Breast epithelium (tissue), 4 donors: Measurements from ENCODE around the gene ACER2. TPM values are rescaled to one million over a fixed set of nuclear protein-coding genes. Genes with fewer than 3 reads are reported as not detected.
A peak's percentile ranks its signal among the peaks of the same experiment; 100 is the strongest.

ENCODE experiments used
- DNase-seq, 2 donors: peaks; one replicate each; pipeline ENCODE4 v3.0.0-alpha.2; 2019; ENCODE audit warnings: low spot score in 2 of 2
- H3K27ac ChIP-seq, 2 donors: fragments of 200-600 bp; sonication (generic) in 1 of 2; one replicate each; pipeline ENCODE4 v1.5.1; 2016 to 2019; ENCODE audit warnings: mild to moderate bottlenecking in 1 of 2
- H3K27me3 ChIP-seq, 2 donors: fragments of 200-600 bp; sonication (generic) in 1 of 2; one replicate each; pipeline versions ENCODE4 v1.5.1 to v1.6.0; 2017 to 2019; ENCODE audit warnings: control low read depth in 1 of 2, mild to moderate bottlenecking in 1 of 2
- H3K36me3 ChIP-seq: fragments of 200-600 bp; one replicate; pipeline ENCODE4 v1.5.1; 2019
- H3K4me1 ChIP-seq, 2 donors: fragments of 200-600 bp; sonication (generic); one replicate each; pipeline ENCODE4 v1.5.1; 2016 to 2019; ENCODE audit warnings: control low read depth in 1 of 2
- H3K4me3 ChIP-seq, 3 donors: fragments of 200-600 bp; sonication (generic); 1 replicate in 2 of 3; 2 replicates in 1 of 3; pipeline ENCODE4 v1.5.1; 2016 to 2019; ENCODE audit warnings: mild to moderate bottlenecking in 3 of 3, moderate library complexity in 2 of 3
- H3K9me3 ChIP-seq, 2 donors: fragments of 200-600 bp; sonication (generic) in 1 of 2; one replicate each; pipeline ENCODE4 v1.5.1; 2016 to 2019; ENCODE audit warnings: control low read depth in 1 of 2
- POLR2A ChIP-seq: fragments of 450-650 bp; IDR thresholded peaks from one replicate; pipeline ENCODE4 v1.6.1; 2016; ENCODE audit warnings: antibody characterized with exemption, mild to moderate bottlenecking, moderate library complexity
- POLR2AphosphoS5 ChIP-seq, 3 donors: sonication (generic); formaldehyde crosslinking; IDR thresholded peaks; one replicate each; pipeline ENCODE4 v1.6.1; 2017; ENCODE audit warnings: antibody characterized with exemption in 3 of 3
- intact Hi-C: fragments of 100-400 bp; cut with DNase I; formaldehyde crosslinking; loops from one replicate; pipeline ENCODE4 v1.15.1; 2023; ENCODE audit warnings: low total_unique reads
- total RNA-seq, 3 donors: library from RNA; depleted of rRNA; stranded (reverse); fragments of >200 nt; gene quantifications; one replicate each; pipeline ENCODE4 v1.1.0, GENCODE V29; 2016
- TF ChIP-seq, protein P1 (sequence below), 3 donors: fragments of 450-650 bp; IDR thresholded peaks; one replicate each; pipeline ENCODE4 v1.5.1; 2016 to 2017; ENCODE audit warnings: antibody characterized with exemption in 3 of 3, mild to moderate bottlenecking in 3 of 3, moderate library complexity in 3 of 3

Gene ACER2
- total RNA-seq, 3 donors from 2014 or later, result 11.0 to 17.6 (median 16.7) TPM

DNA sequence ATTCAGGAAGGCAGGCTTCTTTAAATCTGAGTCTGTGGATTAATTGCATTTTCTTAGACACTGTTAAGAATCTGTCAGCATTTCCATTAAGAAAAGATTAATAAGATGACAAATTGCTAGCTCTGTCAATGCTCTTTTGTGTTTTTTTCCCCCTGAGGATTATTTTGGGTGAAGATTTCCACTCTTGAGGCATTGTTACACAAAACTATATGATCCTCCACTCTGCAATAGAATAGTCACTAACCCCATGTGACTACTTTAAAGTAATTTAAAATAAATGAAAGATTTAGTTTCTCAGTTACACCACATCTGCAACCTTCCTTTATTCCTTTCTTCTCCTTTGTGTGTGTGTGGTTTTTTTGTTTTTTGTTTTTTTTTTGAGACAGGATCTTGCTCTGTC, 82.0 kb downstream of the ACER2 start:
- Histone ChIP-seq H3K36me3 (no peaks in the 10 kb centered on the region), H3K9me3 (no peaks in the 10 kb centered on the region), H3K27me3 (no peaks in the 10 kb centered on the region), H3K27ac (no peak overlapping the region), H3K4me3 (no peak overlapping the region), H3K4me1 (no peaks in the 10 kb centered on the region)
- intact Hi-C loops, result no loop called here
- DNase-seq, result no peak
- TF ChIP-seq, protein P1, sequence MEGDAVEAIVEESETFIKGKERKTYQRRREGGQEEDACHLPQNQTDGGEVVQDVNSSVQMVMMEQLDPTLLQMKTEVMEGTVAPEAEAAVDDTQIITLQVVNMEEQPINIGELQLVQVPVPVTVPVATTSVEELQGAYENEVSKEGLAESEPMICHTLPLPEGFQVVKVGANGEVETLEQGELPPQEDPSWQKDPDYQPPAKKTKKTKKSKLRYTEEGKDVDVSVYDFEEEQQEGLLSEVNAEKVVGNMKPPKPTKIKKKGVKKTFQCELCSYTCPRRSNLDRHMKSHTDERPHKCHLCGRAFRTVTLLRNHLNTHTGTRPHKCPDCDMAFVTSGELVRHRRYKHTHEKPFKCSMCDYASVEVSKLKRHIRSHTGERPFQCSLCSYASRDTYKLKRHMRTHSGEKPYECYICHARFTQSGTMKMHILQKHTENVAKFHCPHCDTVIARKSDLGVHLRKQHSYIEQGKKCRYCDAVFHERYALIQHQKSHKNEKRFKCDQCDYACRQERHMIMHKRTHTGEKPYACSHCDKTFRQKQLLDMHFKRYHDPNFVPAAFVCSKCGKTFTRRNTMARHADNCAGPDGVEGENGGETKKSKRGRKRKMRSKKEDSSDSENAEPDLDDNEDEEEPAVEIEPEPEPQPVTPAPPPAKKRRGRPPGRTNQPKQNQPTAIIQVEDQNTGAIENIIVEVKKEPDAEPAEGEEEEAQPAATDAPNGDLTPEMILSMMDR (IDR thresholded peaks at IDR 0.05), result no peak
- TF ChIP-seq POLR2AphosphoS5 (IDR thresholded peaks at IDR 0.05) (no peak), POLR2A (no peak)

DNA sequence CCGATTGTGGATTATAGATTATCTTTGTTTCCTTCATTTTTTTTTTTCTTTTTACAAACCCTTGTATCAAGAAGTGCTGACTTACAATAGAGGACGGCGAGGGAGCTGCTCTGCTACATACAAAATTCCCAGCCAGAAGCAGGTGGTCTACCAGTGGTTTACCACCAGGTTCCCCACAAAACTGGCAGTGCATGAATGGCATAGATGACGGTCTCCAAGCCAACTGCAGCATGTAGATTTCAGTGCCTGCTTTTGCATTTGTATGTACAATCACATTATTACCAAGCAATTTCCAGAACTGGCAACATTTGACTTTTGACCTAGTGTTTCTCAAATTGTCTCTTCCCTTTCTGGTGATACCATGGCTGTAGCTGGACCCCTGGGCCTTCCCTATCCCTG, 84.0 kb downstream of the ACER2 start:
- no peak for TF ChIP-seq POLR2AphosphoS5 (IDR thresholded peaks at IDR 0.05)
- TF ChIP-seq POLR2A, result no peak
- TF ChIP-seq, protein P1 (IDR thresholded peaks at IDR 0.05), result no peak
- H3K36me3 ChIP-seq, result no peaks in the 10 kb centered on the region
- DNase-seq, result no peak
- H3K9me3 ChIP-seq, result no peaks in the 10 kb centered on the region
- H3K4me3 ChIP-seq, result peak overlapping the region in 1 of 3 donors; percentile 65
- intact Hi-C loops, result no loop called here
- H3K27me3 ChIP-seq, result no peaks in the 10 kb centered on the region
- H3K27ac ChIP-seq, result peak overlapping the region in 1 of 2 donors; percentile 91
- H3K4me1 ChIP-seq, result no peaks in the 10 kb centered on the region

DNA sequence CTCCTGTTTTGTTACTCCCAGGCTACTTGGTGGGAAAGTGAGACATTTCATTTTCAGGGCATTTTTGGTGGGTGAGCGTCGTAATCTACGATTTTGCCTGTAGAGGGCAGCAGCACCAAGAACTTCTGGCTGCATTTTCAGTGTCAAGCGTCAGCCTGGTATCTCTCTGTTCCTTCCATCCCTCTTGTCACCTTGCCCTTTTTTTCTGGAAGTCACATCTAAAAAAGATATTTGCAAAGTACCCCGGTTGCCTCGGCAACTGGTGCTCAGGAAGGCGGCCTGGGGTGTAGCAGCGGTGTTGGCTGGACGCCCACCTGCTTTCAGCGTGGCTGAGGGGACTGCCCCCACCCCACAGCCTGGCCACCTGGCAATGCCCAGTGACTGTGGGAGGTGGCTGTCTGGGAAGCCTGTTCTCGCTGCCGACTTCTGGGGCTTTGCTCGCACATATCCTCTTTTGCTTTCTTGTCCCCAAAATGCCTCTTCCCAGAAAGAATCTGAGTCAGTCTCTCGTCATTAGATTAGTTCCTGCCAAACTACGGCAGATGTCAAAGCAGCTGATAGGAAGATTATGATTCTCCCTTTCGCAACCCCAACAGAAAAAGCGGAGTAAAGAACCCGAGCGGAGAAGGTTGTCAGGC, 84.5 kb downstream of the ACER2 start:
- peak in 1 of 2 donors; percentile 19 for DNase-seq
- Histone ChIP-seq H3K27ac (peak overlapping the region; percentile 18 to 91), H3K4me3 (peak overlapping the region; percentile 32 to 65 (median 45)), H3K36me3 (no peaks in the 10 kb centered on the region), H3K9me3 (no peaks in the 10 kb centered on the region), H3K27me3 (no peaks in the 10 kb centered on the region), H3K4me1 (no peaks in the 10 kb centered on the region)
- TF ChIP-seq, protein P1 (IDR thresholded peaks at IDR 0.05), result peak in 2 of 3 donors; percentile 35 to 59
- TF ChIP-seq POLR2A, result no peak
- TF ChIP-seq POLR2AphosphoS5 (IDR thresholded peaks at IDR 0.05), result peak in 1 of 3 donors; percentile 59
- intact Hi-C loops, result no loop called here

DNA sequence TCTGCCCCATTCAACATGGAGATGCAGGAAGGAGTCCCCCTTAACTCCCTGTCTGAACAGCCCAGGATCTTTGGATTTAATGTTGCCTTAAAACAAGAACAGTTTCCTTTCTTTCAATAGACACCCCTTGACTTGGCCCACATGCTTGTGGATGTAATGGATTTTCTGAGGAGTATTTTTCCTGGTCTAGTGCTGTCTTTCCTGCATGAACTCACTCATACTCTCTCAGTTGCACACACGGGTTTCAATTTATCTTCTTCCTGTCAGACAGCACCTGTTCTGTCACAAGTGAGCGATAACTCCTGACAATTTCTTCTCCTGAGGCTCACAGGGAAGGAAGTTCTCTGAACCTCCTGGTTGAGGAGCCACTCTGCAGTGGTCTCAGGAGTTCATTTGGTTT, 85.1 kb downstream of the ACER2 start:
- no peak for DNase-seq
- no peaks in the 10 kb centered on the region for H3K4me1 ChIP-seq
- H3K4me3 ChIP-seq, result peak overlapping the region; percentile 32 to 65 (median 45)
- intact Hi-C loops, result no loop called here
- no peaks in the 10 kb centered on the region for H3K9me3 ChIP-seq
- H3K27ac ChIP-seq, result peak overlapping the region; percentile 18 to 91
- no peak for TF ChIP-seq POLR2A
- TF ChIP-seq POLR2AphosphoS5 (IDR thresholded peaks at IDR 0.05), result no peak
- TF ChIP-seq, protein P1 (IDR thresholded peaks at IDR 0.05), result no peak
- H3K27me3 ChIP-seq, result no peaks in the 10 kb centered on the region
- H3K36me3 ChIP-seq, result no peaks in the 10 kb centered on the region

DNA sequence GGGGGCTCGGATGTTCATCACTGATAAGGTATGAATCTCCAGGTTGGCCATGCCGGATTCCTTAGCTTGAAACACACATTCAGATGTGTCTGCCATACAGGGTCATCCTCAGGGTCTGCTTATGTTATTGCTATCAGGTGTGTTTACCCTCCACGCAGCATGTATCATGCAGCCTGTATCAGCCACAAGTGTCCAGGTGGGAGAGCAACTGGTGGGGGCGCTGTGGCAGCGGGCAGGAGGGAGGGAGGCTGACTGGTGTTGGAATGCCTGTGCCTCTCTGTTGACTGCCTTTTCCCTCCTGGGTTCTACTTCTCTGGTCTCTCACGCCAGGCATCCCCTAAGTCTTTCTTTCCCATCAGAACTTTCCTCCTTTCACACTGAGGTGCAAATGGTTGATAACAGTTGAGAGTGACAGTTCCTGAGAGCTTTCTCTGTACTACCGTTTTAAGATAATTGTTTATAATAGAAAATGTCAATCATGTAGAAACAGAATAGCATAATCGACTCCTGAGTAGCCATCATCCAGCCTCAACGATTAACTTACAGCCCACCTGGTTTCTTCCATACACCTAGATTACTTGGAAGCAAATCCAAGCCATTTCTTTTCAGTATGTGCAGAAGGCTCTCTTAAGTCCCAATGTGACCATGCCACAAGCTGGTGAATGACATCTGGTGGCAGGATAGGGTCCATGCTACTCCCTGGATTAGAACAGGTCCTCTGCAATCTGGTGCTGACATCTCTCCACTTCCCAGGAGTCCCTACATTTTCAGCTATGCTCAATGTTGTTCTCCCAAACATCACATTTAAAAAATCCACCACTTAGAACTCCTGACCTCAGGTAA, 86.6 kb downstream of the ACER2 start:
- Histone ChIP-seq H3K4me3 (no peak overlapping the region), H3K27me3 (no peaks in the 10 kb centered on the region), H3K9me3 (peaks cover 1 to 6% of the 10 kb centered on the region in 2 donors), H3K36me3 (no peaks in the 10 kb centered on the region), H3K4me1 (no peaks in the 10 kb centered on the region), H3K27ac (no peak overlapping the region)
- intact Hi-C loops, result no loop called here
- TF ChIP-seq, protein P1 (IDR thresholded peaks at IDR 0.05), result no peak
- TF ChIP-seq POLR2A, result no peak
- TF ChIP-seq POLR2AphosphoS5 (IDR thresholded peaks at IDR 0.05), result no peak
- DNase-seq, result no peak
